ENCODE data around the gene FAM72D. TPM values are rescaled to one million over a fixed set of nuclear protein-coding genes. Genes with fewer than 3 reads are reported as not detected.
"Not testable (repeated sequence)": the region's sequence is repeated elsewhere in the genome, so short reads cannot be mapped to it uniquely, and the experiment has no call there.

Gene FAM72D
- 6.1 TPM in 2 replicates for total RNA-seq

GRCh38 chr1:145095284-145096057 is at the start of gene FAM72D, which contains the start of gene SRGAP2B:
Gene FAM72D (plus strand): TSS chr1:145095974. CDS start chr1:145096848, 874 bp downstream.
Gene SRGAP2B (minus strand): TSS chr1:145095328. CDS start chr1:145092901, 2,427 bp downstream.
- H3K4me3 ChIP-seq (ENCODE audit: low read depth, low read length) = peak within 1 kb of the TSS; percentile 45
- not testable (repeated sequence) for DNase-seq (ENCODE audit: low read depth)

- not testable (repeated sequence) for H3K4me3 ChIP-seq (ENCODE audit: low read depth, low read length); DNase-seq (ENCODE audit: low read depth)
These were observed 48.2 kb upstream of the FAM72D start for GRCh38 chr1:145047553-145047952.

- not testable (repeated sequence) for H3K4me3 ChIP-seq (ENCODE audit: low read depth, low read length)
These were observed 47.5 kb upstream of the FAM72D start for GRCh38 chr1:145048181-145048856.

GRCh38 chr1:145052019-145052776 is 43.6 kb upstream of the FAM72D start:
- DNase-seq (ENCODE audit: low read depth); H3K4me3 ChIP-seq (ENCODE audit: low read depth, low read length): not testable (repeated sequence)

More at GRCh38 chr1:145048181-145048856, 47.5 kb upstream of the FAM72D start:
- DNase-seq (ENCODE audit: low read depth) = not testable (repeated sequence)

GRCh38 chr1:145053428-145053827 is 42.3 kb upstream of the FAM72D start:
- not testable (repeated sequence) for DNase-seq (ENCODE audit: low read depth); H3K4me3 ChIP-seq (ENCODE audit: low read depth, low read length)

- not testable (repeated sequence) for H3K4me3 ChIP-seq (ENCODE audit: low read depth, low read length); DNase-seq (ENCODE audit: low read depth)
These were observed 40.5 kb upstream of the FAM72D start for GRCh38 chr1:145055217-145055760.

GRCh38 chr1:145058184-145058583 is 37.6 kb upstream of the FAM72D start:
- H3K4me3 ChIP-seq (ENCODE audit: low read depth, low read length); DNase-seq (ENCODE audit: low read depth): not testable (repeated sequence)

- not testable (repeated sequence) for H3K4me3 ChIP-seq (ENCODE audit: low read depth, low read length); DNase-seq (ENCODE audit: low read depth)
These were observed 32.5 kb upstream of the FAM72D start for GRCh38 chr1:145063285-145063684.

- not testable (repeated sequence) for H3K4me3 ChIP-seq (ENCODE audit: low read depth, low read length); DNase-seq (ENCODE audit: low read depth)
These were observed 31.7 kb upstream of the FAM72D start for GRCh38 chr1:145063941-145064648.

- H3K4me3 ChIP-seq (ENCODE audit: low read depth, low read length); DNase-seq (ENCODE audit: low read depth): not testable (repeated sequence)
These were observed 30.5 kb upstream of the FAM72D start for GRCh38 chr1:145065194-145065826.

- not testable (repeated sequence) for DNase-seq (ENCODE audit: low read depth); H3K4me3 ChIP-seq (ENCODE audit: low read depth, low read length)
These were observed 29.3 kb upstream of the FAM72D start for GRCh38 chr1:145066486-145066885.

- H3K4me3 ChIP-seq (ENCODE audit: low read depth, low read length); DNase-seq (ENCODE audit: low read depth): not testable (repeated sequence)
These were observed 24.2 kb upstream of the FAM72D start for GRCh38 chr1:145071569-145071968.

- DNase-seq (ENCODE audit: low read depth); H3K4me3 ChIP-seq (ENCODE audit: low read depth, low read length): not testable (repeated sequence)
These were observed 21.7 kb upstream of the FAM72D start for GRCh38 chr1:145074021-145074559.

GRCh38 chr1:145076877-145077276 is 18.9 kb upstream of the FAM72D start:
- not testable (repeated sequence) for DNase-seq (ENCODE audit: low read depth); H3K4me3 ChIP-seq (ENCODE audit: low read depth, low read length)

- DNase-seq (ENCODE audit: low read depth); H3K4me3 ChIP-seq (ENCODE audit: low read depth, low read length): not testable (repeated sequence)
These were observed 17.6 kb upstream of the FAM72D start for GRCh38 chr1:145077872-145078786.

- H3K4me3 ChIP-seq (ENCODE audit: low read depth, low read length) = not testable (repeated sequence)
These were observed 16.9 kb upstream of the FAM72D start for GRCh38 chr1:145078787-145079370.

More at GRCh38 chr1:145078787-145079370, 16.9 kb upstream of the FAM72D start:
- DNase-seq (ENCODE audit: low read depth) = not testable (repeated sequence)

All from epithelial cell of proximal tubule (primary cell).